Thoracic aorta (tissue), 2 donors: Measurements from ENCODE around the gene PDZRN4. TPM values are rescaled to one million over a fixed set of nuclear protein-coding genes. Genes with fewer than 3 reads are reported as not detected.
A peak's percentile ranks its signal among the peaks of the same experiment; 100 is the strongest.
"Not testable (repeated sequence)": the region's sequence is repeated elsewhere in the genome, so short reads cannot be mapped to it uniquely, and the experiment has no call there.

ENCODE experiments used
- ATAC-seq: fragments of 150-250 bp; one replicate; pipeline ENCODE4 v1.8.0; 2017; ENCODE audit warnings: low read depth; ENCODE audit not compliant: insufficient number of reproducible peaks, low FRiP score
- DNase-seq: peaks from one replicate; pipeline ENCODE4 v3.0.0-alpha.2; 2020; ENCODE audit warnings: low spot score
- H3K27ac ChIP-seq, 2 donors: fragments of 200-600 bp; sonication (generic); 1 replicate in 1 of 2; 2 replicates in 1 of 2; pipeline ENCODE4 v1.5.1; 2016; ENCODE audit warnings: mild to moderate bottlenecking in 2 of 2, moderate library complexity in 2 of 2
- H3K27me3 ChIP-seq: fragments of 200-600 bp; sonication (generic); replicated peaks from 2 replicates; pipeline ENCODE4 v1.6.0; 2016; ENCODE audit warnings: mild to moderate bottlenecking; ENCODE audit not compliant: insufficient read depth
- H3K36me3 ChIP-seq: fragments of 200-600 bp; sonication (generic); one replicate; pipeline ENCODE4 v1.5.1; 2016
- H3K4me1 ChIP-seq, 2 donors: fragments of 200-600 bp; sonication (generic); 1 replicate in 1 of 2; 2 replicates in 1 of 2; pipeline versions ENCODE4 v1.5.1 to v1.6.0; 2016; ENCODE audit warnings: low read depth in 2 of 2, mild to moderate bottlenecking in 1 of 2; ENCODE audit not compliant: control insufficient read depth in 1 of 2
- H3K4me3 ChIP-seq: fragments of 200-600 bp; sonication (generic); 2 replicates; pipeline ENCODE4 v1.5.1; 2016; ENCODE audit warnings: mild to moderate bottlenecking
- H3K9me3 ChIP-seq: fragments of 200-600 bp; sonication (generic); 2 replicates; pipeline ENCODE4 v1.5.1; 2016
- total RNA-seq, 2 donors: library from RNA; depleted of rRNA; stranded (reverse); fragments of >200 nt; gene quantifications; one replicate each; pipeline versions ENCODE4 v1.1.0 to v1.2.3, GENCODE V29; 2016
- TF ChIP-seq, protein P1 (sequence below): fragments of 200-600 bp; sonication (generic); IDR thresholded peaks from one replicate; pipeline ENCODE4 v1.5.1; 2019; ENCODE audit warnings: antibody characterized with exemption

Gene PDZRN4
- total RNA-seq, 2 donors from 2014 or later: 6.1 to 12.5 TPM

- H3K36me3 ChIP-seq: no peaks in the 10 kb centered on the region
- H3K27me3 ChIP-seq: no peaks in the 10 kb centered on the region
- no peaks in the 10 kb centered on the region for H3K9me3 ChIP-seq
- DNase-seq (no peak), ATAC-seq (no peak)
- H3K4me3 ChIP-seq: peak overlapping the region; percentile 32
- peaks cover 2 to 9% of the 10 kb centered on the region in 2 donors for H3K4me1 ChIP-seq
- H3K27ac ChIP-seq: no peak overlapping the region
- TF ChIP-seq, protein P1, sequence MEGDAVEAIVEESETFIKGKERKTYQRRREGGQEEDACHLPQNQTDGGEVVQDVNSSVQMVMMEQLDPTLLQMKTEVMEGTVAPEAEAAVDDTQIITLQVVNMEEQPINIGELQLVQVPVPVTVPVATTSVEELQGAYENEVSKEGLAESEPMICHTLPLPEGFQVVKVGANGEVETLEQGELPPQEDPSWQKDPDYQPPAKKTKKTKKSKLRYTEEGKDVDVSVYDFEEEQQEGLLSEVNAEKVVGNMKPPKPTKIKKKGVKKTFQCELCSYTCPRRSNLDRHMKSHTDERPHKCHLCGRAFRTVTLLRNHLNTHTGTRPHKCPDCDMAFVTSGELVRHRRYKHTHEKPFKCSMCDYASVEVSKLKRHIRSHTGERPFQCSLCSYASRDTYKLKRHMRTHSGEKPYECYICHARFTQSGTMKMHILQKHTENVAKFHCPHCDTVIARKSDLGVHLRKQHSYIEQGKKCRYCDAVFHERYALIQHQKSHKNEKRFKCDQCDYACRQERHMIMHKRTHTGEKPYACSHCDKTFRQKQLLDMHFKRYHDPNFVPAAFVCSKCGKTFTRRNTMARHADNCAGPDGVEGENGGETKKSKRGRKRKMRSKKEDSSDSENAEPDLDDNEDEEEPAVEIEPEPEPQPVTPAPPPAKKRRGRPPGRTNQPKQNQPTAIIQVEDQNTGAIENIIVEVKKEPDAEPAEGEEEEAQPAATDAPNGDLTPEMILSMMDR: no peak
Measured at GRCh38 chr12:41186026-41186425, 2.1 kb upstream of the PDZRN4 start.

GRCh38 chr12:41188841-41189394 lies 798 bp downstream of the PDZRN4 start:
- no peaks in the 10 kb centered on the region for H3K27me3 ChIP-seq
- peak overlapping the region; percentile 82 for H3K4me3 ChIP-seq
- no peaks in the 10 kb centered on the region for H3K9me3 ChIP-seq
- ATAC-seq (no peak), DNase-seq (no peak)
- H3K27ac ChIP-seq: peak overlapping the region; percentile 75 to 91
- TF ChIP-seq, protein P1: no peak
- no peaks in the 10 kb centered on the region for H3K36me3 ChIP-seq
- H3K4me1 ChIP-seq: peaks cover 2 to 14% of the 10 kb centered on the region in 2 donors

GRCh38 chr12:41189395-41190251 lies 1.5 kb downstream of the PDZRN4 start:
- Histone ChIP-seq H3K4me1 (peaks cover 2 to 14% of the 10 kb centered on the region in 2 donors), H3K4me3 (peak overlapping the region; percentile 82), H3K27me3 (no peaks in the 10 kb centered on the region), H3K9me3 (no peaks in the 10 kb centered on the region), H3K36me3 (no peaks in the 10 kb centered on the region), H3K27ac (peak overlapping the region; percentile 75 to 91)
- DNase-seq (no peak), ATAC-seq (peak; percentile 45)
- TF ChIP-seq, protein P1: no peak

DNA sequence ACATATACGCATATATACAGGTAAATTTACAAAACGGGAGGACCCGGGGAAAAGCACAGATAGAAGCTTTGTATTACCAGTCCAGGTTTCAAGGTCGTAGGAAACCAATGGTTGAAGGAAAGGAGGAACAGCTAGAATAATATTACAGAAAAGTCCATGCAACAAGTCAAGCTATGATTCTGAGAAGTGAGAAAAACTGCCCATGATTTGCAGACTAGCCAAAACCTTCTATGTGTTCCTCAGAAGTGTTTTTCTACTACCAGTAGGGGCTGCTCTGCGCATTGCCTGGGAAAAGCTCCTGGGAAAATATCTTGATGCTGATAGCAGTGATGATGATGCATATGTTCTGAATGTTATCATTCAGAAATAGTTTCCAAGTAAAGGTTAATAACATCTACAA lies 2.2 kb downstream of the PDZRN4 start:
- peaks cover 2 to 14% of the 10 kb centered on the region in 2 donors for H3K4me1 ChIP-seq
- DNase-seq (no peak), ATAC-seq (no peak)
- H3K36me3 ChIP-seq: no peaks in the 10 kb centered on the region
- H3K9me3 ChIP-seq: no peaks in the 10 kb centered on the region
- H3K4me3 ChIP-seq: peak overlapping the region; percentile 82
- H3K27me3 ChIP-seq: no peaks in the 10 kb centered on the region
- TF ChIP-seq, protein P1: peak; percentile 66
- peak overlapping the region; percentile 75 to 91 for H3K27ac ChIP-seq

DNA sequence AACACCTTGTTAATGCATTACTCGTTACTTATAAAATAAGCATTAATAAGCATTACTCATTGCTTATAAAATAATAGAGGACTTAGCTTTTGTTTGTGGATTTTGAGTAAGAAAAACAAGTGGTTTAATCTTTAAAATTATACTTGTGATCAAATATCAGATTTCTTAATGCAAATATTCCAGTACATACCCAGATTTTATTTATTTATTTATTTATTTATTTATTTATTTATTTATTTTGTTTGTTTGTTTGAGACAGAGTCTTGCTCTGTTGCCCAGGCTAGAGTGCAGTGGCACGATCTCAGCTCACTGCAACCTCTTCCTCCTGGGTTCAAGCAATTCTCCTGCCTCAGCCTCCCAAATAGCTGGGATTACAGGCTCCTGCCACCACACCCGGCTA lies 3.4 kb downstream of the PDZRN4 start:
- ATAC-seq, H3K4me3 ChIP-seq, H3K9me3 ChIP-seq, H3K27ac ChIP-seq, H3K36me3 ChIP-seq, DNase-seq, H3K27me3 ChIP-seq: not testable (repeated sequence)
- H3K4me1 ChIP-seq: peaks cover 0 to 14% of the 10 kb centered on the region in 2 donors
